ENCODE data around the gene RHBDL2. TPM values are rescaled to one million over a fixed set of nuclear protein-coding genes. Genes with fewer than 3 reads are reported as not detected.
A peak's percentile ranks its signal among the peaks of the same experiment; 100 is the strongest.

RHBDL2 gene
- total and polyA plus RNA-seq, 9 of the 15 experiments (the other 6 are each of a cell fraction or from before 2014, with no cell fraction given), result not detected

DNA sequence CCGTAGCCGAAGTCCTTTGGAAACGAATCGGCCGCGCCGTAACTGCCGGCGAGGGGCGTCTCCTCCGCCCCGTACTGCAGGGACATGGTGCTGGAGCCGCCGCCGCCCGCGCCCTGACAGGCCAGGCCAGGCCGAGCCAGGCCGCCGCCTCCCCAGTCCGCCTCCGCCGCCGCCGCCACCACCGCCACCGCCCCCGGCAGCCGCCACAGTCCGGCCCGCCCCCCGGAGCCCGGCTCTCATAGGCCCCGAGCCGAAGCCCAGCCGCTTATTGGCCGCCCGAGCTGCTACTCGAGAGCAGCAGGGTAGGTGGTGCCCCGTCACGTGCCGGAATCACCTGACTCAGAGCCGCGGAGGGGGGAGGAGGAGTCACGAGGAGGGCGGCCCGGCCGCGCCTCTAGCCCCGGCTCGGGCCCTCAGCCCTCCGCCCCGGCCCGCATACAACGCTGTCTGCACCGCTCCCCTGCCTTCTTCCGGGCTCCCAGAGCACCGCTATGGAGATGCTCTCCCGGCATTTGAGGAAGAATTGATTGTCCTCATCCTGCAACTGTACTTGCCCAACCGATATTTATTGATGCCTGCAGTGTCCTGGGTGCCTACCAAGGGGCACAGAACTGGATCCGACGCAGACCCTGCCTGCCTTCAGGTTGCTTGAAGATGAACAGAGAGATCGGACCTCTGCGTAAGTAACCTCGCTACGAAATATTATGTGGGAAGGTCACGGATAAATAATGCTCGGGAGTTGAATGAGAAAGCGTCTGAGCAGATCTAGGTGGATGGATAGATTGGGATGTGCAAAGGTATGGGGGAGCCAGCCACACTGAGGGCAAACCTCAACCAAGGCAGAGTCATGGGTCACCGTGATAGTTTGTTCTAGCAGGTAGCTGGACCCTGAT, 81.8 kb downstream of the RHBDL2 start, which contains the start of gene RRAGC (continued):
- TF ChIP-seq, protein P1, sequence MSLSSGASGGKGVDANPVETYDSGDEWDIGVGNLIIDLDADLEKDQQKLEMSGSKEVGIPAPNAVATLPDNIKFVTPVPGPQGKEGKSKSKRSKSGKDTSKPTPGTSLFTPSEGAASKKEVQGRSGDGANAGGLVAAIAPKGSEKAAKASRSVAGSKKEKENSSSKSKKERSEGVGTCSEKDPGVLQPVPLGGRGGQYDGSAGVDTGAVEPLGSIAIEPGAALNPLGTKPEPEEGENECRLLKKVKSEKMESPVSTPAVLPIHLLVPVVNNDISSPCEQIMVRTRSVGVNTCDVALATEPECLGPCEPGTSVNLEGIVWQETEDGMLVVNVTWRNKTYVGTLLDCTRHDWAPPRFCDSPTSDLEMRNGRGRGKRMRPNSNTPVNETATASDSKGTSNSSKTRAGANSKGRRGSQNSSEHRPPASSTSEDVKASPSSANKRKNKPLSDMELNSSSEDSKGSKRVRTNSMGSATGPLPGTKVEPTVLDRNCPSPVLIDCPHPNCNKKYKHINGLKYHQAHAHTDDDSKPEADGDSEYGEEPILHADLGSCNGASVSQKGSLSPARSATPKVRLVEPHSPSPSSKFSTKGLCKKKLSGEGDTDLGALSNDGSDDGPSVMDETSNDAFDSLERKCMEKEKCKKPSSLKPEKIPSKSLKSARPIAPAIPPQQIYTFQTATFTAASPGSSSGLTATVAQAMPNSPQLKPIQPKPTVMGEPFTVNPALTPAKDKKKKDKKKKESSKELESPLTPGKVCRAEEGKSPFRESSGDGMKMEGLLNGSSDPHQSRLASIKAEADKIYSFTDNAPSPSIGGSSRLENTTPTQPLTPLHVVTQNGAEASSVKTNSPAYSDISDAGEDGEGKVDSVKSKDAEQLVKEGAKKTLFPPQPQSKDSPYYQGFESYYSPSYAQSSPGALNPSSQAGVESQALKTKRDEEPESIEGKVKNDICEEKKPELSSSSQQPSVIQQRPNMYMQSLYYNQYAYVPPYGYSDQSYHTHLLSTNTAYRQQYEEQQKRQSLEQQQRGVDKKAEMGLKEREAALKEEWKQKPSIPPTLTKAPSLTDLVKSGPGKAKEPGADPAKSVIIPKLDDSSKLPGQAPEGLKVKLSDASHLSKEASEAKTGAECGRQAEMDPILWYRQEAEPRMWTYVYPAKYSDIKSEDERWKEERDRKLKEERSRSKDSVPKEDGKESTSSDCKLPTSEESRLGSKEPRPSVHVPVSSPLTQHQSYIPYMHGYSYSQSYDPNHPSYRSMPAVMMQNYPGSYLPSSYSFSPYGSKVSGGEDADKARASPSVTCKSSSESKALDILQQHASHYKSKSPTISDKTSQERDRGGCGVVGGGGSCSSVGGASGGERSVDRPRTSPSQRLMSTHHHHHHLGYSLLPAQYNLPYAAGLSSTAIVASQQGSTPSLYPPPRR (CRISPR knock-in tag; IDR thresholded peaks at IDR 0.05; ENCODE audit: borderline replicate concordance), result no peak
- TF ChIP-seq, protein P2, sequence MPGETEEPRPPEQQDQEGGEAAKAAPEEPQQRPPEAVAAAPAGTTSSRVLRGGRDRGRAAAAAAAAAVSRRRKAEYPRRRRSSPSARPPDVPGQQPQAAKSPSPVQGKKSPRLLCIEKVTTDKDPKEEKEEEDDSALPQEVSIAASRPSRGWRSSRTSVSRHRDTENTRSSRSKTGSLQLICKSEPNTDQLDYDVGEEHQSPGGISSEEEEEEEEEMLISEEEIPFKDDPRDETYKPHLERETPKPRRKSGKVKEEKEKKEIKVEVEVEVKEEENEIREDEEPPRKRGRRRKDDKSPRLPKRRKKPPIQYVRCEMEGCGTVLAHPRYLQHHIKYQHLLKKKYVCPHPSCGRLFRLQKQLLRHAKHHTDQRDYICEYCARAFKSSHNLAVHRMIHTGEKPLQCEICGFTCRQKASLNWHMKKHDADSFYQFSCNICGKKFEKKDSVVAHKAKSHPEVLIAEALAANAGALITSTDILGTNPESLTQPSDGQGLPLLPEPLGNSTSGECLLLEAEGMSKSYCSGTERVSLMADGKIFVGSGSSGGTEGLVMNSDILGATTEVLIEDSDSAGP (CRISPR knock-in tag; IDR thresholded peaks at IDR 0.05), result no peak
- TF ChIP-seq, protein P3, sequence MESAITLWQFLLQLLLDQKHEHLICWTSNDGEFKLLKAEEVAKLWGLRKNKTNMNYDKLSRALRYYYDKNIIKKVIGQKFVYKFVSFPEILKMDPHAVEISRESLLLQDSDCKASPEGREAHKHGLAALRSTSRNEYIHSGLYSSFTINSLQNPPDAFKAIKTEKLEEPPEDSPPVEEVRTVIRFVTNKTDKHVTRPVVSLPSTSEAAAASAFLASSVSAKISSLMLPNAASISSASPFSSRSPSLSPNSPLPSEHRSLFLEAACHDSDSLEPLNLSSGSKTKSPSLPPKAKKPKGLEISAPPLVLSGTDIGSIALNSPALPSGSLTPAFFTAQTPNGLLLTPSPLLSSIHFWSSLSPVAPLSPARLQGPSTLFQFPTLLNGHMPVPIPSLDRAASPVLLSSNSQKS (CRISPR knock-in tag; IDR thresholded peaks at IDR 0.05), result no peak
- TF ChIP-seq RBM25 (IDR thresholded peaks at IDR 0.05; ENCODE audit: low read depth, low read length, severe bottlenecking), result peak; percentile 97
- TF ChIP-seq SIN3B (IDR thresholded peaks at IDR 0.05; ENCODE audit: low read depth), result peak; percentile 64
- TF ChIP-seq, protein P4, sequence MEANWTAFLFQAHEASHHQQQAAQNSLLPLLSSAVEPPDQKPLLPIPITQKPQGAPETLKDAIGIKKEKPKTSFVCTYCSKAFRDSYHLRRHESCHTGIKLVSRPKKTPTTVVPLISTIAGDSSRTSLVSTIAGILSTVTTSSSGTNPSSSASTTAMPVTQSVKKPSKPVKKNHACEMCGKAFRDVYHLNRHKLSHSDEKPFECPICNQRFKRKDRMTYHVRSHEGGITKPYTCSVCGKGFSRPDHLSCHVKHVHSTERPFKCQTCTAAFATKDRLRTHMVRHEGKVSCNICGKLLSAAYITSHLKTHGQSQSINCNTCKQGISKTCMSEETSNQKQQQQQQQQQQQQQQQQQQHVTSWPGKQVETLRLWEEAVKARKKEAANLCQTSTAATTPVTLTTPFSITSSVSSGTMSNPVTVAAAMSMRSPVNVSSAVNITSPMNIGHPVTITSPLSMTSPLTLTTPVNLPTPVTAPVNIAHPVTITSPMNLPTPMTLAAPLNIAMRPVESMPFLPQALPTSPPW (CRISPR knock-in tag; IDR thresholded peaks at IDR 0.05), result peak; percentile 100
- TF ChIP-seq RNF2 (IDR thresholded peaks at IDR 0.05), result peak; percentile 52; the same call in 1 of the 2 replicates
- TF ChIP-seq SAFB (IDR thresholded peaks at IDR 0.05; ENCODE audit: borderline replicate concordance, low read depth, low read length), result no peak; the same call in 1 of the 2 replicates
- TF ChIP-seq BRD9 (IDR thresholded peaks at IDR 0.05; ENCODE audit: low read depth, partially characterized antibody), result no peak
- TF ChIP-seq, protein P5, sequence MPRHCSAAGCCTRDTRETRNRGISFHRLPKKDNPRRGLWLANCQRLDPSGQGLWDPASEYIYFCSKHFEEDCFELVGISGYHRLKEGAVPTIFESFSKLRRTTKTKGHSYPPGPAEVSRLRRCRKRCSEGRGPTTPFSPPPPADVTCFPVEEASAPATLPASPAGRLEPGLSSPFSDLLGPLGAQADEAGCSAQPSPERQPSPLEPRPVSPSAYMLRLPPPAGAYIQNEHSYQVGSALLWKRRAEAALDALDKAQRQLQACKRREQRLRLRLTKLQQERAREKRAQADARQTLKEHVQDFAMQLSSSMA (CRISPR knock-in tag; IDR thresholded peaks at IDR 0.05), result no peak
- no peak for TF ChIP-seq PYGO2 (tag; IDR thresholded peaks at IDR 0.05)
- TF ChIP-seq RUNX1 (IDR thresholded peaks at IDR 0.05; ENCODE audit: low read depth), result no peak
- peak; percentile 97 for TF ChIP-seq CBFA2T2 (conservative IDR thresholded peaks at IDR 0.05)
- no peak for TF ChIP-seq SMAD1 (IDR thresholded peaks at IDR 0.05; ENCODE audit: low read depth, low read length, partially characterized antibody)
- TF ChIP-seq ZEB2 (IDR thresholded peaks at IDR 0.05), result peak; percentile 53; the same call in 1 of the 2 replicates
- TF ChIP-seq HDAC1 (IDR thresholded peaks at IDR 0.05), result peak in 1 of 2 experiments; percentile 85; a peak in 2 of 4 replicates

Measured in K562 (cell line).